Erythroblast (primary cell): Measurements from ENCODE around the gene FAM3D.

ENCODE experiments used
- GATA1 ChIP-seq: IDR thresholded peaks from 2 replicates; pipeline ENCODE4 v1.6.1; 2011; ENCODE audit warnings: low read depth, mild to moderate bottlenecking, control low read depth, low read length, moderate library complexity
- POLR2A ChIP-seq: IDR thresholded peaks from 2 replicates; pipeline ENCODE4 v1.6.1; 2011; ENCODE audit warnings: mild to moderate bottlenecking, low read length

DNA sequence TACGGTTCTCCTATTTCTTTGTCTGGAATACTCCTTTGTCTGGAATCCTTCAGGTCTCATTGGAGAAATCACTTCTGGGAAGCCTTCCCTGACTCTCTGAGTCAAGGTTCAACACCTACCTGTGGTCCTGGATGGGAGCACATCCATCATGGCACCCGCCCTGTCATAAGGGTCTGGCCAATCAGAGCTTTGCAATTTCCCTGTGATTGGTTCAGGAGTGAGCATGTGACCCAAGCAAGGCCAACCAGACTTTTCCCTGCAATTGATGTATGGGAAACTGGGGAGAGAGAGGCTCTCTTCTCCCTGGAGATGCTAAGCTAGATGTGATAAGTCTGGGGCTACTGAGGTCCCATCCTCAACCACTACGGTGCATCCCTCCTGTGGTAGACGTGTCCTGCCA, 8.1 kb downstream of the FAM3D start:
- TF ChIP-seq POLR2A (no peak), GATA1 (no peak)
